HEK293 (cell line): ENCODE data around the gene MAML3.

Experiments
- SETDB1 ChIP-seq: IDR thresholded peaks from one replicate; pipeline ENCODE4 v1.6.1; 2017; ENCODE audit warnings: mild to moderate bottlenecking, low read length, moderate library complexity, mixed read lengths; ENCODE audit not compliant: insufficient read length
- SP2 ChIP-seq: fragments of 450-650 bp; formaldehyde crosslinking; IDR thresholded peaks from 2 replicates; pipeline ENCODE4 v1.5.1; 2016; ENCODE audit warnings: missing biosample characterization, missing genetic modification characterization
- ZNF776 ChIP-seq: fragments of 450-650 bp; formaldehyde crosslinking; IDR thresholded peaks from 2 replicates; pipeline ENCODE4 v1.5.0; 2017; ENCODE audit warnings: missing biosample characterization, missing genetic modification characterization, borderline replicate concordance

DNA sequence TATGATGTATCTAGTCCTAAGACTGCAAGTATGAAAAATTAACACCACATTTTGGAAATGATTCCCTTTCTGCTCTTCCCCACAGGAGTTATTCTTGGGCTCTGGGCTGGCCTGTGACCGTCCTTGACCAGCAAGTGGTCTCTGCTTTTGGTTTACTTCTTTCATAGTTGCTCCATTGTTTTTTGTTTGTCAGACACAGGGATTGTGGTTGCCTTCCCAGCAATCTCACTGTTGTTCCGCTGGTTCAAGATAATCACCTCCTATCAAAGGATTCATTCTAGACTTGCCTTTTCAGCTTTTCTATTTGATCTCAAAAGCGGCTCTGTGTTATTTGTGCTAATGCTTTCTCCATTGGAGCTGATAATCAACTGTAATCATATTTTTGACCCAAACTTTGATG lies 269.5 kb downstream of the MAML3 start:
- no peak for TF ChIP-seq ZNF776 (tag by site-specific recombination)
- no peak for TF ChIP-seq SP2 (tag by site-specific recombination)
- TF ChIP-seq SETDB1: no peak
